Lower lobe of right lung (tissue), 2 donors: ENCODE results near the gene TRPC4AP. TPM values are rescaled to one million over a fixed set of nuclear protein-coding genes. Genes with fewer than 3 reads are reported as not detected.

Experiments used
- ATAC-seq, 2 donors: fragments of 200-7000 bp; cut with Tn5 transposase; one replicate each; pipeline ENCODE4 v1.9.1; 2020 to 2022; ENCODE audit warnings: mild to moderate bottlenecking in 2 of 2, moderate library complexity in 2 of 2
- DNase-seq: peaks from one replicate; pipeline ENCODE4 v3.0.0-alpha.2; 2020
- H3K27ac ChIP-seq: fragments of 200-600 bp; one replicate; pipeline ENCODE4 v1.8.0; 2022
- H3K27me3 ChIP-seq: fragments of 200-600 bp; one replicate; pipeline ENCODE4 v1.8.0; 2022; ENCODE audit warnings: low read depth
- H3K36me3 ChIP-seq: fragments of 200-600 bp; one replicate; pipeline ENCODE4 v1.8.0; 2022; ENCODE audit warnings: mild to moderate bottlenecking
- H3K4me1 ChIP-seq: fragments of 200-600 bp; one replicate; pipeline ENCODE4 v1.8.0; 2022
- H3K4me3 ChIP-seq: fragments of 200-600 bp; one replicate; pipeline ENCODE4 v1.8.0; 2022; ENCODE audit warnings: mild to moderate bottlenecking
- H3K9me3 ChIP-seq: fragments of 200-600 bp; one replicate; pipeline ENCODE4 v1.8.0; 2022
- CTCF ChIP-seq: fragments of 200-600 bp; IDR thresholded peaks from one replicate; pipeline ENCODE4 v1.8.0; 2022; ENCODE audit warnings: antibody characterized with exemption, mild to moderate bottlenecking
- intact Hi-C: fragments of 100-400 bp; cut with DNase I; formaldehyde crosslinking; loops from one replicate; pipeline ENCODE4 v1.11.0; 2022
- total RNA-seq: library from RNA; stranded (reverse); fragmentation: NEBNext Ultra II Directional; extraction: Animal tissue kit (Norgen Biotek cat#: 25700); gene quantifications from one replicate; pipeline ENCODE4 v1.2.1, GENCODE V29; 2021
- donor health status: DM: no; HTN: yes; CAD: no; lungs with severe emphysema.

TRPC4AP gene
- total RNA-seq, 1 donor from 2014 or later = 63.2 TPM

GRCh38 chr20:35101620-35102019 lies 9.0 kb upstream of the TRPC4AP start:
- no peaks in the 10 kb centered on the region for H3K36me3 ChIP-seq
- ATAC-seq (no peak), DNase-seq (no peak)
- intact Hi-C loops = no loop called here
- no peaks in the 10 kb centered on the region for H3K9me3 ChIP-seq
- H3K4me3 ChIP-seq = no peak overlapping the region
- H3K27me3 ChIP-seq = no peaks in the 10 kb centered on the region
- H3K4me1 ChIP-seq = peaks cover under 1% of the 10 kb centered on the region
- no peak for TF ChIP-seq CTCF
- no peak overlapping the region for H3K27ac ChIP-seq

GRCh38 chr20:35093267-35093884 lies 769 bp upstream of the TRPC4AP start:
- H3K27ac ChIP-seq = peak overlapping the region; percentile 93
- DNase-seq (no peak), ATAC-seq (no peak)
- H3K9me3 ChIP-seq = no peaks in the 10 kb centered on the region
- intact Hi-C loops = no loop called here
- H3K4me1 ChIP-seq = peaks cover 43% of the 10 kb centered on the region
- TF ChIP-seq CTCF = no peak
- peaks cover 14% of the 10 kb centered on the region for H3K36me3 ChIP-seq
- H3K4me3 ChIP-seq = peak overlapping the region; percentile 96
- H3K27me3 ChIP-seq = no peaks in the 10 kb centered on the region

GRCh38 chr20:35091816-35092523 lies 637 bp downstream of the TRPC4AP start:
- H3K27ac ChIP-seq = peak overlapping the region; percentile 93
- DNase-seq (no peak), ATAC-seq (no peak)
- H3K9me3 ChIP-seq = no peaks in the 10 kb centered on the region
- H3K36me3 ChIP-seq = peaks cover 18% of the 10 kb centered on the region
- H3K4me3 ChIP-seq = peak overlapping the region; percentile 96
- no peak for TF ChIP-seq CTCF
- no peaks in the 10 kb centered on the region for H3K27me3 ChIP-seq
- intact Hi-C loops = no loop called here
- H3K4me1 ChIP-seq = peaks cover 54% of the 10 kb centered on the region

- H3K27me3 ChIP-seq = no peaks in the 10 kb centered on the region
- no peak overlapping the region for H3K4me3 ChIP-seq
- peaks cover 25% of the 10 kb centered on the region for H3K36me3 ChIP-seq
- H3K27ac ChIP-seq = no peak overlapping the region
- peaks cover 60% of the 10 kb centered on the region for H3K4me1 ChIP-seq
- ATAC-seq = no peak
- intact Hi-C loops = no loop called here
- no peak for DNase-seq
- no peaks in the 10 kb centered on the region for H3K9me3 ChIP-seq
- TF ChIP-seq CTCF = no peak
Measured at GRCh38 chr20:35088231-35089145, 4.1 kb downstream of the TRPC4AP start.

GRCh38 chr20:35087791-35088190 lies 4.8 kb downstream of the TRPC4AP start:
- intact Hi-C loops = no loop called here
- DNase-seq (no peak), ATAC-seq (no peak)
- no peaks in the 10 kb centered on the region for H3K9me3 ChIP-seq
- H3K27me3 ChIP-seq = no peaks in the 10 kb centered on the region
- peaks cover 54% of the 10 kb centered on the region for H3K4me1 ChIP-seq
- no peak for TF ChIP-seq CTCF
- H3K36me3 ChIP-seq = peaks cover 25% of the 10 kb centered on the region
- no peak overlapping the region for H3K27ac ChIP-seq
- H3K4me3 ChIP-seq = no peak overlapping the region
